ENCODE data around the gene TFCP2. TPM values are rescaled to one million over a fixed set of nuclear protein-coding genes. Genes with fewer than 3 reads are reported as not detected.

The TFCP2 gene
- total RNA-seq, 1 donor from 2014 or later = 9.2 TPM

DNA sequence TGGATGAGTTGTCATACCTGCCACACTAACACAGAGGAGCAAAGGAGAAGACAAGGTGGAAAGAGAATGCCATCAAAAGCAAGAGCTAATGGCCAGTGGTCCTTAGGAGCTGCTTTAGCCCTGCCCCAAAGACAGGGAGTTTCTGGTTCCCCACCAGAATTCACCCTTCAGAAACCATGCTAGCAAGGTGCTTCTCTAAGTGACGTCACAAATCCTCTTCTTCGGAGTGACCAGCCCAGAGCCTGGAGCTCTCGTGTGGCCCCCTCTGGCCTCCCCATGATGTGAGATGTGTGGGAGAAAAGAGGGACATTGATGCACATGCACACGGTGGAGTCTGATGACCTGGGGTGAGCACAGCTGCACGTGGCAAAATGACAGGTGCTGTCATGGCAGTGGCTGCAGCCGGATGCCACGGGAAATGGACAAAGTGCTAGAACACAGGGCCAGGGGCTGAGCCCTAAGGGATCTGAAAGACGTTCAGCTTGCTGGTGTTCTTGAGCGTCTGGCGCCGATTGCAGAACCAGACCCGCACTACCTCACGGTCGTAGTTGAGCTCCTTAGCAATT is 16.9 kb upstream of the TFCP2 start:
- DNase-seq (ENCODE audit: low read depth) = no peak
- TF ChIP-seq, protein P1, sequence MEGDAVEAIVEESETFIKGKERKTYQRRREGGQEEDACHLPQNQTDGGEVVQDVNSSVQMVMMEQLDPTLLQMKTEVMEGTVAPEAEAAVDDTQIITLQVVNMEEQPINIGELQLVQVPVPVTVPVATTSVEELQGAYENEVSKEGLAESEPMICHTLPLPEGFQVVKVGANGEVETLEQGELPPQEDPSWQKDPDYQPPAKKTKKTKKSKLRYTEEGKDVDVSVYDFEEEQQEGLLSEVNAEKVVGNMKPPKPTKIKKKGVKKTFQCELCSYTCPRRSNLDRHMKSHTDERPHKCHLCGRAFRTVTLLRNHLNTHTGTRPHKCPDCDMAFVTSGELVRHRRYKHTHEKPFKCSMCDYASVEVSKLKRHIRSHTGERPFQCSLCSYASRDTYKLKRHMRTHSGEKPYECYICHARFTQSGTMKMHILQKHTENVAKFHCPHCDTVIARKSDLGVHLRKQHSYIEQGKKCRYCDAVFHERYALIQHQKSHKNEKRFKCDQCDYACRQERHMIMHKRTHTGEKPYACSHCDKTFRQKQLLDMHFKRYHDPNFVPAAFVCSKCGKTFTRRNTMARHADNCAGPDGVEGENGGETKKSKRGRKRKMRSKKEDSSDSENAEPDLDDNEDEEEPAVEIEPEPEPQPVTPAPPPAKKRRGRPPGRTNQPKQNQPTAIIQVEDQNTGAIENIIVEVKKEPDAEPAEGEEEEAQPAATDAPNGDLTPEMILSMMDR (conservative IDR thresholded peaks at IDR 0.05; ENCODE audit: low read depth, low read length) = no peak
- no peak overlapping the region for H3K4me3 ChIP-seq (ENCODE audit: low read depth, low read length)

DNA sequence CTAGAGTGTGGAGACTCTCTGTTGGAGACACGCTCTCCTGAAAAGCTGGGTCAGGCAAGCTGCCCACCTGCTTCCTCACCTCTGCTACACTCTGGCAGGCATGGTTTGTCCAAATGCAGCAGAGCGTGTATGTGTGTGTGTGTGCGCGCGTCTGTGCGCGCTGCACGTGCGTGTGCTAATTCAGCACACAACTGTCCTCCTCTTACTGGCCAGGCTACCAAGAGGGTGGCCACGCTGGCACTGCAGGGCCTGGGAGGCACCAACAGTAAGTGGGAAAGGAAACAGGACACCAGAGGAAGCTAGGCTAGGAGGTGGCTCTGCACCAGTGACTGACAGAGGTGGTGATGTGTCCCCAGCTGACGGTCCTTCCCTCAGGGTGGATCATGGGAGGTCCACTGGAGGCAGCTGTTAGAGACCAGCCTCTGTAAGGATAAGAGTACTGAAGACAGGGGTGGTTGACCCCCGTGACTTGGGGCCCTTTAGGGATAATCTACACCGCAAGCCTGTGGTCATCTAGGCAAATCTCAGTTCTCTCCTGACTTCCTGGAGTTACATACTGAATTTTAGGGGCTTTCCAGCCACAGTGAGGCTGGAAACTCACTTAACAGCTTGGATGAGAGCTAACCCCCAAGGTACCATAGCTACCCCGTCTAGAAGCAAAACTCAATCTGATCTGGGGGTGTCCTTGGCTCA is 15.6 kb upstream of the TFCP2 start:
- TF ChIP-seq, protein P1 (conservative IDR thresholded peaks at IDR 0.05; ENCODE audit: low read depth, low read length) = no peak
- no peak for DNase-seq (ENCODE audit: low read depth)
- no peak overlapping the region for H3K4me3 ChIP-seq (ENCODE audit: low read depth, low read length)

DNA sequence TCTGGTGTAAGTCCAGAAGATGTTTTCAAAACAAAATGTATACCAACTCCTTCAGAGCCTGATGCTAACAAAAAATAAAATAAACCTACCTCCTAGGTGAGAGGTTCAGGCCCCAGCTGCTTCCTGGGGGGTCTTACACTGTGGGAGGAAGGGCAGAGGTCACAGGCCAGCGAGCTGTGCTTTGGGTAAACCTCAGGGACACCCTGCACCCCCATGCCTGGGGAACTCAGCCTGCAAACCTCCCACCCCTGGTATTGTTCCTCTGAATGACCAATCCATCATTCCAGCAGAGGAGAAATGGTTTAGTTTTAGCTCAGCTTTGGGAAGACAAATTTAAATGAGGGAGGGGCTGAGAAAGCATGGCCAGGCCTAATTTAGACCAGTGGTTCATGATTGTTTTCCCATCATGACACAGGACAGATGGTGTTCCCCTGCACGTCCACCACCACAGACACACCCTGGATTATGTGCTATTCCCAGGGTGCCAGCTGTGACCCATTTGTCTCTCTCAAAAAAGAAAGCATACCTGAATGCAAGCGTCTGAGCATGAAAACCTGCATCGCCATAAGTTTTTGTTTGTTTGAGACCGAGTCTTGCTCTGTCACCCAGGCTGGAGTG is 14.5 kb upstream of the TFCP2 start:
- H3K4me3 ChIP-seq (ENCODE audit: low read depth, low read length) = no peak overlapping the region
- TF ChIP-seq, protein P1 (conservative IDR thresholded peaks at IDR 0.05; ENCODE audit: low read depth, low read length) = no peak
- DNase-seq (ENCODE audit: low read depth) = no peak

DNA sequence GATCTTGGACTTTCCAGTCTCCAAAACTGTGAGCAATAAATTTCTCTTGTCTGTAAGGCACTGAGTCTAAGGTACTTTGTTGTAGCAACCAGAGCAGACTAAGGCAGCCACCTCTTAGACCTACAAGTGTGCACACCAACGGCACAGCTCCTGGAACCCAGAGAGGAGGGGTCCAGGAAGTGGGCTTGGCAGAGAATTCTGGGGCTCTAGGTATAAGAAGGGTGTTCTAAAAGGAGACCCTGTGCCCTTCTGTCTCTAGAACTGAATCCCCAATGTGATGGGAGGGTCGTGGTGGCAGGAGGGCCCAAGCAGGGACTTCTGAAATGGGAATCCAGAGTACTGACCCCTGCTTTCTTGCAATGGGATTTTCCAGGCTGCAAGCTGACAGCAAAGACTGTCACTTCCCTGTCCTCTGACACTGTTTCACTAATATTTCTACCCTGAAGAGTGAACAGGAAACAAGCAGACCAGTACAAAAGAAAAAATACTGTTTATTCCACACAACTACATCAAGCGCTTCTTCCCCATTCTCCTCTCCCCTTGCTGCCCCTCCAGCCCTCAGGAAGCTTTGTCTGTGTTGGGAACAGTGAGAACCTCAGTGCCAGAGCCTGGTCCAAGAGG is 13.6 kb upstream of the TFCP2 start:
- no peak overlapping the region for H3K4me3 ChIP-seq (ENCODE audit: low read depth, low read length)
- TF ChIP-seq, protein P1 (conservative IDR thresholded peaks at IDR 0.05; ENCODE audit: low read depth, low read length) = no peak
- no peak for DNase-seq (ENCODE audit: low read depth)

DNA sequence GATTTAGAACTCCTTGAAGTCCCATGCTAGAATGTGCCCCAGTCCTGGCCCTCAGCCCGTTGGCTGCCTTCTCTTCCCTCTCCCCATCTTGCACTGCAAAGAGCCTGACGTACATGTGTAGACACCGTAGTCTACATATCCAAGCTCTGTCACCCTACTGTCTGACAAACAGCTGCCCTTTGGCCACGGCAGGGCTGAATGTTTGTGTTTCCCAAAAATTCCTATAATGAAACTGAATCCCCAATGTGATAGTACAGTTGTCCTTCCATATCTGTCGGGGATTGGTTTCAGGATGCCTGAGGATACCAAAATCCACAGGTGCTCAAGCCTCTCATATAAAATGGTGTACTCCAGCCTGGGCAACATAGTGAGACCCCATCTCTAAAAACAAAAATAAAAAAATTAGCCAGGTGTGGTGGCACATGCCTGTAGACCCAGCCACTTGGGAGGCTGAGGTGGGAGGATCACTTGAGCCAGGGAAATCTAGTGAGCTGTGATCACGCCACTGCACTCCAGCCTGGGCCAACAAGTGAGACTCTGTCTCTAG is 12.3 kb upstream of the TFCP2 start:
- TF ChIP-seq, protein P1 (conservative IDR thresholded peaks at IDR 0.05; ENCODE audit: low read depth, low read length) = no peak
- DNase-seq (ENCODE audit: low read depth) = no peak
- no peak overlapping the region for H3K4me3 ChIP-seq (ENCODE audit: low read depth, low read length)

DNA sequence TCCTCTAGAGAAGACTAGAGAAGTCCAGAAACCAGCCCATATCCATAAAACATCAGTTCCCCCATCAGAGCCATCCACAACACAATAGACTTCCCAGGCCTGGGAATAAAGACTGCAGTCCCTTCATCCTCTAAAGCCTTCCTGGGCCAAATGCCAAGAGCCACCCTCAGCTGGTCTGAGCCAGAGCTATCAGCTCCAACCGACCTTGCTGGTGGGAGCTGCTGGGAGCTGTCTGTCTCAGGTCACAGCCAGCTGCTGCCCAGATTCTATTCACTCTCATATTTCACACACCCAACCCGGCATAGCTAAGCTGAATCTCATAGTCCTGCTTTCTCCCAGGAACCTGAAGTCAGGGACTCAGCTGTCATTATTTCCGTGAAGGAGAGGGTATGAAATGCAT is 10.9 kb upstream of the TFCP2 start:
- DNase-seq (ENCODE audit: low read depth) = peak; percentile 3
- H3K4me3 ChIP-seq (ENCODE audit: low read depth, low read length) = no peak overlapping the region
- TF ChIP-seq, protein P1 (conservative IDR thresholded peaks at IDR 0.05; ENCODE audit: low read depth, low read length) = no peak
